Measurements from ENCODE around the gene TWF2.

The TWF2 gene

DNA sequence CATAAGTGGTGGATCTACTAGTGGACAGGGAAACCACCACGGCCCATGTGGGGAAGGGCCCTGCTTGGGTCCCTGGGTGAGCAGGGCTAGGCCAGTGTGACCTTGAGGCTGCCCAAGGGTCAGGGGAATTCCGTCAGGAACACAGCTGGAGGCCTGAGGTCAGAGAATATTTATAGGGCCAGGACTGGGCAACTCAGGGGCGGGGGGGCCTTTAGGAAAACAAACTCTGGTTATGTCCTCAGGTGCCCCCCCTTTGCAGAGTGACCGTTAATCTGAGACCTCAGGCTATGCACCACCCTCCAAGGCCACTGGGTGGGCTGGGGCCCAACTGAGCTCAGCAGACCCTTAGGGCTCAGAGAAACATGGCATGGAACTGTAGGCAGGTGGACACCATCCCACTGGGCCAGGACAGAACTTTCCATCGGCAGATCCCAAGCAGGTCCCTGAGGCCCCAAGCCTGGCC is 2.5 kb downstream of the TWF2 start:
- peaks cover 23% of the 10 kb centered on the region; the same call in 1 of the 2 replicates for H3K79me2 ChIP-seq (ENCODE audit: insufficient read depth, low read length)
- H3K9me3 ChIP-seq (ENCODE audit: insufficient read depth, low read length): no peaks in the 10 kb centered on the region
- no peak for TF ChIP-seq EZH2phosphoT487 (conservative IDR thresholded peaks at IDR 0.05; ENCODE audit: low read length)
- TF ChIP-seq, protein P1, sequence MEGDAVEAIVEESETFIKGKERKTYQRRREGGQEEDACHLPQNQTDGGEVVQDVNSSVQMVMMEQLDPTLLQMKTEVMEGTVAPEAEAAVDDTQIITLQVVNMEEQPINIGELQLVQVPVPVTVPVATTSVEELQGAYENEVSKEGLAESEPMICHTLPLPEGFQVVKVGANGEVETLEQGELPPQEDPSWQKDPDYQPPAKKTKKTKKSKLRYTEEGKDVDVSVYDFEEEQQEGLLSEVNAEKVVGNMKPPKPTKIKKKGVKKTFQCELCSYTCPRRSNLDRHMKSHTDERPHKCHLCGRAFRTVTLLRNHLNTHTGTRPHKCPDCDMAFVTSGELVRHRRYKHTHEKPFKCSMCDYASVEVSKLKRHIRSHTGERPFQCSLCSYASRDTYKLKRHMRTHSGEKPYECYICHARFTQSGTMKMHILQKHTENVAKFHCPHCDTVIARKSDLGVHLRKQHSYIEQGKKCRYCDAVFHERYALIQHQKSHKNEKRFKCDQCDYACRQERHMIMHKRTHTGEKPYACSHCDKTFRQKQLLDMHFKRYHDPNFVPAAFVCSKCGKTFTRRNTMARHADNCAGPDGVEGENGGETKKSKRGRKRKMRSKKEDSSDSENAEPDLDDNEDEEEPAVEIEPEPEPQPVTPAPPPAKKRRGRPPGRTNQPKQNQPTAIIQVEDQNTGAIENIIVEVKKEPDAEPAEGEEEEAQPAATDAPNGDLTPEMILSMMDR (IDR thresholded peaks at IDR 0.05; ENCODE audit: insufficient read depth, low read length, poor library complexity, severe bottlenecking): no peak
- H3K27ac ChIP-seq (ENCODE audit: low read depth, low read length): no peak overlapping the region
- no peaks in the 10 kb centered on the region for H3K9me2 ChIP-seq (replicated peaks; ENCODE audit: insufficient read depth, low read length)
- H3K36me3 ChIP-seq (ENCODE audit: low read length): no peaks in the 10 kb centered on the region
- no peak overlapping the region for H3K9ac ChIP-seq (ENCODE audit: low read length)
- H3K27me3 ChIP-seq (ENCODE audit: low read length): no peaks in the 10 kb centered on the region
- H2AFZ ChIP-seq (ENCODE audit: low read depth, low read length, severe bottlenecking): no peak overlapping the region
- H4K20me1 ChIP-seq (ENCODE audit: low read depth, low read length): no peaks in the 10 kb centered on the region
- H3K4me2 ChIP-seq (ENCODE audit: low read depth, low read length, poor library complexity, severe bottlenecking): no peak overlapping the region
- H3K4me3 ChIP-seq (ENCODE audit: insufficient read depth, low read length, poor library complexity, severe bottlenecking): no peak overlapping the region
- no peaks in the 10 kb centered on the region for H3F3A ChIP-seq (ENCODE audit: insufficient read depth)

DNA sequence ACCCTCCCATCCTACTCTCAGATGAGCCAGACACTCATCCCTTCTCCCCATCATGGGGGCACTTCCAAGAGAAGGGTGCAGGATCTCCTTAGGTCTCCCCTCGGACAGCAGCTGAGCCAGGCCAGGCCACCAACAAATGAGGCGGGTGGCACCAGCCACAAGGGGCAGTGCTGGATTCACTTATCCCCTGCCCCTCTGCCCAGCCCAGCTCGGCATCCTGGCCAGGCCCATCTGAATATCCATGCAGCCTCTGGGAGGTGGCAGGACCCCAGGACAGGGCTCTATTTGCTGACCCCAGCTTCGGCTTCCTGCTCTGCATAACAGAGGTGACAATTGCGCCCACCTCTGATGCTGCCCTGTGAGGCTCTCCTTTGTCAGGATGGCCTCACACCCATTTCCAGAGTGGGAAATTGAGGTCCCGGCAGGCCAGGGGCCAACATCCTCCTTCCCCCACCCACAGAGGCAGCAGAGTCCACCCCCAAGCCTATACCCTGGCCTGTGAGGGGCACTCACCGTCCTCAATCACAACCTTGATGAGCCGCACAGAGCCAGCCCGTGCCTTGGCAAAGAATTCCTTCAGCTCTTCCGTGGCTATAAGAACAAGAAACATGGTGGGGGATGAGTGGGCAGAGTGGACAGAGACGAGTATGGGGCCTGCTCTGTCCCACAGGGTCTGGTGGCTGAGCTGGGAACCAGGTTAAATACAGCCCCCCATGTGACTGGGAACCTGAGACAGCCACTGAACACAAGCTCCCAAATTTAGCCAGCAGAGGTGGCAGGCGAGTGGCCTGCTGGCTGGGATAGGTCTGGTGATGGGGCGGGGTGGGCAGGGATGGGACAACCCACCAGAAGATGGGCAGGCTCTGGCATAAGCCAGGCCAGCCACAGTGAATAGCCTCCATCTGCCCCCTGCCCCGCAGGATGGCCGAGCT is 4.2 kb downstream of the TWF2 start:
- H3K27me3 ChIP-seq (ENCODE audit: low read length): no peaks in the 10 kb centered on the region
- no peaks in the 10 kb centered on the region for H3K36me3 ChIP-seq (ENCODE audit: low read length)
- no peaks in the 10 kb centered on the region for H4K20me1 ChIP-seq (ENCODE audit: low read depth, low read length)
- H3F3A ChIP-seq (ENCODE audit: insufficient read depth): no peaks in the 10 kb centered on the region
- H2AFZ ChIP-seq (ENCODE audit: low read depth, low read length, severe bottlenecking): no peak overlapping the region
- H3K9ac ChIP-seq (ENCODE audit: low read length): no peak overlapping the region
- peaks cover 23% of the 10 kb centered on the region; the same call in 1 of the 2 replicates for H3K79me2 ChIP-seq (ENCODE audit: insufficient read depth, low read length)
- H3K4me2 ChIP-seq (ENCODE audit: low read depth, low read length, poor library complexity, severe bottlenecking): no peak overlapping the region
- no peak overlapping the region for H3K27ac ChIP-seq (ENCODE audit: low read depth, low read length)
- H3K9me2 ChIP-seq (replicated peaks; ENCODE audit: insufficient read depth, low read length): no peaks in the 10 kb centered on the region
- H3K4me3 ChIP-seq (ENCODE audit: insufficient read depth, low read length, poor library complexity, severe bottlenecking): no peak overlapping the region
- H3K9me3 ChIP-seq (ENCODE audit: insufficient read depth, low read length): no peaks in the 10 kb centered on the region
- no peak for TF ChIP-seq EZH2phosphoT487 (conservative IDR thresholded peaks at IDR 0.05; ENCODE audit: low read length)
- TF ChIP-seq, protein P1 (IDR thresholded peaks at IDR 0.05; ENCODE audit: insufficient read depth, low read length, poor library complexity, severe bottlenecking): no peak

DNA sequence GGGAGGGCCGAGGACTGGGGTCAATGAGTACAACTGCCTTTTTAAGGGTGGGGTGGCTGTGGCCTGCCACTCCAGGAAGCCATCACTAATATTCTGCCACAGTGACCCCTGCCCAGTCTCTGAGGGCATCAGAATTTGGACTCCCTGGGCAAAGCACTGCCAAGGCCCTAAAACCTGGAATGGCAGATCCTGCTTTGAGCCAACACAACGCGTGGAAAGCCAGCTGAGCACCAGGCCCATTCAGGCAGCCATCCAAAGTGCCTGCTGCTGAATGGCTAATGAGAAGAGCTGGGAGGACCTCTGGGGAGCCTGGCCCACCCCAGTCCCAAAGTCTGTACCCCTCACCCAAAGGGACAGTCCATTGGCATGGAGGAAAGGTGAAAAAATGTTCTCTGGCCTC is 5.0 kb downstream of the TWF2 start:
- H2AFZ ChIP-seq (ENCODE audit: low read depth, low read length, severe bottlenecking): no peak overlapping the region
- H3K9me2 ChIP-seq (replicated peaks; ENCODE audit: insufficient read depth, low read length): no peaks in the 10 kb centered on the region
- no peak overlapping the region for H3K27ac ChIP-seq (ENCODE audit: low read depth, low read length)
- no peak overlapping the region for H3K9ac ChIP-seq (ENCODE audit: low read length)
- H3K79me2 ChIP-seq (ENCODE audit: insufficient read depth, low read length): peaks cover 23% of the 10 kb centered on the region; the same call in 1 of the 2 replicates
- no peaks in the 10 kb centered on the region for H3F3A ChIP-seq (ENCODE audit: insufficient read depth)
- no peaks in the 10 kb centered on the region for H3K9me3 ChIP-seq (ENCODE audit: insufficient read depth, low read length)
- no peak overlapping the region for H3K4me2 ChIP-seq (ENCODE audit: low read depth, low read length, poor library complexity, severe bottlenecking)
- H4K20me1 ChIP-seq (ENCODE audit: low read depth, low read length): no peaks in the 10 kb centered on the region
- H3K27me3 ChIP-seq (ENCODE audit: low read length): no peaks in the 10 kb centered on the region
- H3K4me3 ChIP-seq (ENCODE audit: insufficient read depth, low read length, poor library complexity, severe bottlenecking): no peak overlapping the region
- TF ChIP-seq, protein P1 (IDR thresholded peaks at IDR 0.05; ENCODE audit: insufficient read depth, low read length, poor library complexity, severe bottlenecking): no peak
- TF ChIP-seq EZH2phosphoT487 (conservative IDR thresholded peaks at IDR 0.05; ENCODE audit: low read length): no peak
- H3K36me3 ChIP-seq (ENCODE audit: low read length): no peaks in the 10 kb centered on the region
